C4-2B (cell line): ENCODE data around the gene LUC7L.

Experiments used
- H3K27ac ChIP-seq: fragments of 450-650 bp; 2 replicates; pipeline ENCODE4 v1.5.1; 2017
- ZFX ChIP-seq: fragments of 450-650 bp; IDR thresholded peaks from 2 replicates; pipeline ENCODE4 v1.6.1; 2017
- TF ChIP-seq, protein P1 (sequence below): fragments of 450-650 bp; conservative IDR thresholded peaks from 2 replicates; pipeline ENCODE4 v1.5.1; 2017; ENCODE audit warnings: mild to moderate bottlenecking

Gene LUC7L

DNA sequence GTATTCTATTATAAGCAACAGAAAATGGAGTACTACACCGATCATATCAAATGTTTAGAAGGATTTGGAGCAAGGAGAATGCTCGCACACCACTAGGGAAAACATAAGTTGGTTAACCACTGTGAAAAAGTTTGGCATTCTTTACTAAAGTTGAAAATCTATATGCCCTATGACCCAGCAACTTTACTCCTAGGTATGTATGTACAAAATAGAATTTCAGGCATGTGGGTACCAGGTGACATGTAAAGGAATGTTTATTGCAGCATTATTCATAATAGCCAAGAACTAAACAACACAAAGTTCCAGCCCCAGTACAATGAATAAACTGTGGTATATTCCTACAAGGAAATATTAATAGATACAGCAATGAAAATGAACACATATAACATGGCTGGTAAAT is 82.6 kb downstream of the LUC7L start:
- no peak for TF ChIP-seq ZFX
- TF ChIP-seq, protein P1, sequence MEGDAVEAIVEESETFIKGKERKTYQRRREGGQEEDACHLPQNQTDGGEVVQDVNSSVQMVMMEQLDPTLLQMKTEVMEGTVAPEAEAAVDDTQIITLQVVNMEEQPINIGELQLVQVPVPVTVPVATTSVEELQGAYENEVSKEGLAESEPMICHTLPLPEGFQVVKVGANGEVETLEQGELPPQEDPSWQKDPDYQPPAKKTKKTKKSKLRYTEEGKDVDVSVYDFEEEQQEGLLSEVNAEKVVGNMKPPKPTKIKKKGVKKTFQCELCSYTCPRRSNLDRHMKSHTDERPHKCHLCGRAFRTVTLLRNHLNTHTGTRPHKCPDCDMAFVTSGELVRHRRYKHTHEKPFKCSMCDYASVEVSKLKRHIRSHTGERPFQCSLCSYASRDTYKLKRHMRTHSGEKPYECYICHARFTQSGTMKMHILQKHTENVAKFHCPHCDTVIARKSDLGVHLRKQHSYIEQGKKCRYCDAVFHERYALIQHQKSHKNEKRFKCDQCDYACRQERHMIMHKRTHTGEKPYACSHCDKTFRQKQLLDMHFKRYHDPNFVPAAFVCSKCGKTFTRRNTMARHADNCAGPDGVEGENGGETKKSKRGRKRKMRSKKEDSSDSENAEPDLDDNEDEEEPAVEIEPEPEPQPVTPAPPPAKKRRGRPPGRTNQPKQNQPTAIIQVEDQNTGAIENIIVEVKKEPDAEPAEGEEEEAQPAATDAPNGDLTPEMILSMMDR = no peak
- no peak overlapping the region for H3K27ac ChIP-seq

DNA sequence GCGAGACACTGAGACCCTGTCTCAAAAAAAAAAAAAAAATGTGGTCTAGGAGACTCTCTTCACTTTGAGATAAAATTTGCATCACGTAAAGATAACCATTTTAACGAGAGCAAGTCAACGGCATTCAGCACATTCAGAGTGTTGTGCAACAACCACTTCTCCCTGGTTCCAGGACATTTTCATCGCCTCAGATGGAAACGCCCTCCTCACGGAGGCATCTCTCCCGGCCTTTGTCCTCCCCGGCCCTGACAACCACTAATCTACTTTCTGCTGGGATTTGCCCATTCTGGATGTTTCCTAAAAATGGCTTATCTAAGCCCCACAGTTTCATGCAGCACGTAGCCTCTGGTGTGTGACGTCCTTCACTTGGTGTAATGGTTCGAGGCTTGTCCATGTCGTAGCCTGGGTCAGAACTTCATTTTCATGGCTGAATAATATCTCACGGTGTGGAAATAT is 84.4 kb downstream of the LUC7L start:
- TF ChIP-seq, protein P1 = no peak
- no peak for TF ChIP-seq ZFX
- no peak overlapping the region for H3K27ac ChIP-seq

DNA sequence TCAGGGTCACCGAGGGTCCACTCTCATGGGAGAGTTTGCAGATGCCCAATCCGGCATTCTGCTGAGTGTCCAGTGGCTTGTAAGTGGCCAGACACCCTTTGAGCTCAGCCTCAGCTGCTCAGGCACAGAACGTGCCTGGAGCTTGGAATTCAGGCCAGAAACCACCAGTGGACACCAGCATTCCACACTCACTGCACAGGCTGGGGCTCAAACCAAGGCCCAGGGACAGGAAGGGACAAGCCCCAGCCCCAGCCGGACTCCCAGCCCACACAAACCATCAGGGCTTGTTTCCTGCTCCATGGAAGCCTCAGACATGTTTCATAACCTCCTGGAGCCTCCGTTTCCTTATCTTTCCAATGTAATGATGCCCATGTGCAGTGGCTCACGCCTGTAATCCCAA is 85.8 kb downstream of the LUC7L start:
- H3K27ac ChIP-seq = no peak overlapping the region
- TF ChIP-seq ZFX = no peak
- TF ChIP-seq, protein P1 = no peak

DNA sequence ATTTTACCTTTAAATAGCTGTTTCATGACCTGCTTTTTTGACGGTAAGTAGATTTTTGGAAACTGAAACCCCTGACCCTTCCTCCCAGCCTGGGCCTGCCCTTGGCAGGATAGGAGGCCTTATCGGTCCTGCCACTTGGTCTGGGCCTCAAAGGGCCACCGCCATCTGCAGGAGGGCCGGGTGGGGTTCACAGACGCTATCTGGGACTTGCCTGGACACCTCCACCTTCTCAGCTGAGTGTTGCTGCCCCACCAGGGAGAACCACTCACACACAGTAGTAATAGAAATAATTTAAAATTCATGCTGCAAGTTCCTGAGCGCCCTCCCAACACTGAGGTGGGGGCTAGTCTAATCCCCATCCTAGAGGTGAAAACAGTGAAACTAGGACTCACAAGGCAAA is 86.2 kb downstream of the LUC7L start:
- no peak overlapping the region for H3K27ac ChIP-seq
- TF ChIP-seq, protein P1 = no peak
- no peak for TF ChIP-seq ZFX

DNA sequence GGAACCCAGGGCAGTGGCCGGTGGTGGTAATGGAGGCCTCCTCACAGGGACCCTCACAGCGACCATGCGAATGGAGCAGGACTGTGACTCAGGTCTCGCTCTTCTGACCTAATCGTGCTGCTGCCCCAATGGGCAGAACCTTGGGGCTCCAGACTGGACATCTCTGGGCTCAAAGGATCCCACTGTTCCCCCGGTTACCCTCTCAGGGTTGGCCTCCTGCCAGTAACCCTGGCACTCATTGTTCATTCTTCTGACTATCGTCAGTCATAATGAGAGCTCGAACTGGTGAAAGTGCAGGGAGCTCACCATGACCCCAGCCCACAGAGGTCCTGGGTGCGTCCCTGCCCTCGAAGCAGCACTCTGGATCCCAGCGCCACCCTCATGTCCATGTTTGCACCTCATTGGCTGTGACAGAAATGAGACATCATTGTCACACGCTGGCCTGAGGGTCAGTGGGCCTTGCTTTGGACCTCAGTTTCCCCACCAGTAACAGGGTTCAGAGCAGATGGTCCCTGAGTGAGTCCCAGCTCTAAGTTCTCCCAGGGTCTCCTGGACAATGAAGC is 86.8 kb downstream of the LUC7L start:
- H3K27ac ChIP-seq = no peak overlapping the region
- TF ChIP-seq, protein P1 = no peak
- TF ChIP-seq ZFX = no peak

DNA sequence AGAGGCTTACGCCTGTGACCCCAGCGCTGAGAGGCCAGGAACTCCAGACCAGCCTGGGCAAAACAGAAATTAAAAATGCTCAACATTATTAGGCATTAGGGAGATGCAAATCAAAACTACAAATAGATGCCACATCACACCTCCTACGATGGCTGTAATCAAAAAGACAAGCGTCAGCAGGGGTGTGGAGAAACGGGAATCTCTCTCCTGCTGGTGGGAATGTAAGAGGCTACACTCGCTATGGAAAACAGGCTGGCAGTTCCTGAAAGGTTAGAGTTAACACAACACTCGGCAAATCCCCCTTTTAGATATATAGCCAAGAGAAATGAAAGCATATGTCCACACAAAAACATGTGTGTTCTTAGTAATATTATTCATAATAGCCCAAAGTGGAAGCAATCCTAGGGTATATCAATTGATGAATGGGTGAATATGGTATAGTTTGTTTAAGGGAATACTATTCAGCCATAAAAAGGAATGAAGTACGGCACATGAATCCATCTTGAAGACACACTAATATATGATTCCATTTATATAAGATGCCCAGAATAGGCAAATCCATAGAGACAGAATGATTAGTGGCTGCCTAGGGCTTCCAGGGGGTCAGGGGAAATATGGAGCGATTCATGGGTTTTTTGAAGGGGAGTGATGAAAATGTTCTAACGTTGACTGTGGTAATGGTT is 88.9 kb downstream of the LUC7L start:
- no peak overlapping the region for H3K27ac ChIP-seq
- no peak for TF ChIP-seq ZFX
- TF ChIP-seq, protein P1 = no peak
